ENCODE data around the gene PTK6. TPM values are rescaled to one million over a fixed set of nuclear protein-coding genes. Genes with fewer than 3 reads are reported as not detected.

The PTK6 gene
- total and polyA plus RNA-seq, 2 donors (not counting 1 experiment from before 2014, with no cell fraction given), result 0.86 to 2.3 TPM

- ATAC-seq (ENCODE audit: low read depth), result no peak
- 77% methylated on average over 39 of the region's 46 CpGs for WGBS (ENCODE audit: insufficient coverage)
- TF ChIP-seq CTCF (IDR thresholded peaks at IDR 0.05) (no peak), EZH2 (IDR thresholded peaks at IDR 0.05; ENCODE audit: borderline replicate concordance, insufficient read depth, low read depth, low read length, poor library complexity, severe bottlenecking) (no peak)
- peaks cover 0 to 7% (median 0%) of the 10 kb centered on the region in 3 donors for H3K9me3 ChIP-seq (ENCODE audit: control extremely low read depth in 1 of 3, control insufficient read depth in 2 of 3, insufficient read depth in 1 of 3, low read length in 2 of 3)
- peak overlapping the region; percentile 59 for H3K9ac ChIP-seq (ENCODE audit: low read length)
- no peak overlapping the region for H2AFZ ChIP-seq (ENCODE audit: insufficient read depth, low read depth, low read length, poor library complexity, severe bottlenecking)
- ChIA-PET CTCF (interaction anchor here (0.7 to 3.7 kb wide), 2 partner anchors 12 to 31 kb away, joined by 3 to 17 read pairs; partner anchors contain the start of gene PTK6), POLR2A (interaction anchor here (1.1 to 2.3 kb wide), 3 partner anchors 14 to 32 kb away, joined by 4 to 16 read pairs (median 10); partner anchors contain the start of gene FNDC11)
- Mint-ChIP-seq H3K4me1 (peaks cover 31% of the 10 kb centered on the region), H3K27ac (no peak overlapping the region), H3K27me3 (no peaks in the 10 kb centered on the region), H3K4me3 (peak overlapping the region; percentile 88), H3K9me3 (ENCODE audit: insufficient read depth) (no peaks in the 10 kb centered on the region)
- peak overlapping the region; percentile 87 for H3K4me2 ChIP-seq (replicated peaks; ENCODE audit: low read depth, low read length, poor library complexity, severe bottlenecking)
- intact Hi-C loops (cut with micrococcal nuclease), result no loop called here
- peaks cover 78% of the 10 kb centered on the region for H4K20me1 ChIP-seq (ENCODE audit: control insufficient read depth, insufficient read depth, low read length, poor library complexity, severe bottlenecking)
- H3K4me1 ChIP-seq (ENCODE audit: control insufficient read depth in 2 of 2, insufficient read depth in 2 of 2, low read length in 2 of 2), result peaks cover 43 to 60% of the 10 kb centered on the region in 2 donors
- H3K4me3 ChIP-seq (ENCODE audit: control extremely low read depth in 1 of 5, extremely low read depth in 1 of 5, insufficient read depth in 1 of 5, low read depth in 2 of 5, low read length in 4 of 5), result peak overlapping the region in 4 of 5 experiments; percentile 44 to 64 (median 49)
- H3K79me2 ChIP-seq (ENCODE audit: control insufficient read depth, insufficient read depth, low read length), result peaks cover 28% of the 10 kb centered on the region
- no peaks in the 10 kb centered on the region for H3K27me3 ChIP-seq (replicated peaks in 1 of 4; ENCODE audit: control extremely low read depth in 1 of 4, control insufficient read depth in 3 of 4, insufficient read depth in 4 of 4, low read length in 3 of 4)
- H3K36me3 ChIP-seq (replicated peaks in 1 of 2; ENCODE audit: control extremely low read depth in 1 of 2, control insufficient read depth in 1 of 2, extremely low read depth in 1 of 2, insufficient read depth in 2 of 2, low read length in 1 of 2), result peaks cover 0 to 32% of the 10 kb centered on the region in 2 experiments
- H3K27ac ChIP-seq (ENCODE audit: low read length in 2 of 2), result no peak overlapping the region
- peak; percentile 44 for DNase-seq
Measured at GRCh38 chr20:63568986-63569949, 32.1 kb upstream of the PTK6 start.
